HEK293 (cell line): ENCODE data around the gene CAB39.

Experiments
- CTCF ChIA-PET: fragments of 350-600 bp; formaldehyde crosslinking; extraction: SDS; loops from one replicate; lab custom pipeline; 2021; ENCODE audit warnings: antibody characterized with exemption; lab: Yijun Ruan, JAX
- POLR2A ChIA-PET: fragments of 300-600 bp; formaldehyde crosslinking; extraction: SDS; loops from one replicate; lab custom pipeline; 2020; ENCODE audit warnings: antibody characterized with exemption, inconsistent platforms; lab: Yijun Ruan, JAX
- H3K27ac ChIP-seq: fragments of 200-500 bp; sonication (Bioruptor generic); 2 replicates; pipeline ENCODE4 v1.5.1; 2014; ENCODE audit warnings: low read depth, low read length, control low read depth, inconsistent platforms; ENCODE audit errors: extremely low read depth
- H3K36me3 ChIP-seq, 2 experiments: fragments of 200-500 bp in 1 of 2; sonication (Bioruptor generic) in 1 of 2; 1 replicate in 1 of 2; 2 replicates in 1 of 2; pipeline ENCODE4 v1.5.1; 2014 to 2017; ENCODE audit warnings: inconsistent platforms in 2 of 2, low read length in 2 of 2; ENCODE audit not compliant: control insufficient read depth in 2 of 2, insufficient read depth in 1 of 2
- H3K4me1 ChIP-seq: fragments of 200-500 bp; sonication (Bioruptor generic); 2 replicates; pipeline ENCODE4 v1.5.1; 2014; ENCODE audit warnings: mild to moderate bottlenecking, low read length, inconsistent platforms; ENCODE audit not compliant: control insufficient read depth, insufficient read depth
- H3K4me3 ChIP-seq: 2 replicates; pipeline ENCODE4 v1.5.1; 2011; ENCODE audit warnings: low read depth, mild to moderate bottlenecking, control low read depth, low read length, moderate library complexity
- H3K9me3 ChIP-seq: fragments of 200-500 bp; sonication (Bioruptor generic); 2 replicates; pipeline ENCODE4 v1.5.1; 2014; ENCODE audit warnings: low read depth, low read length, inconsistent platforms; ENCODE audit not compliant: control insufficient read depth, insufficient read depth
- ATF2 ChIP-seq: fragments of 450-650 bp; formaldehyde crosslinking; IDR thresholded peaks from 2 replicates; pipeline ENCODE4 v1.5.1; 2016; ENCODE audit warnings: missing biosample characterization, missing genetic modification characterization, low read depth
- BCL11A ChIP-seq: fragments of 450-650 bp; formaldehyde crosslinking; IDR thresholded peaks from 2 replicates; pipeline ENCODE4 v1.5.1; 2016; ENCODE audit warnings: low read depth, missing biosample characterization, missing genetic modification characterization
- HOXD13 ChIP-seq: sonication (generic); formaldehyde crosslinking; IDR thresholded peaks from 2 replicates; pipeline ENCODE4 v1.8.0; 2022; ENCODE audit warnings: missing genetic modification reagents, borderline replicate concordance
- KLF10 ChIP-seq: fragments of 450-650 bp; IDR thresholded peaks from 2 replicates; pipeline ENCODE4 v1.5.1; 2018; ENCODE audit warnings: missing biosample characterization, mild to moderate bottlenecking, missing genetic modification characterization
- TRIM28 ChIP-seq: IDR thresholded peaks from 2 replicates; pipeline ENCODE4 v1.6.1; 2011; ENCODE audit warnings: low read length, control low read depth, borderline replicate concordance
- ZBTB10 ChIP-seq: fragments of 450-650 bp; formaldehyde crosslinking; IDR thresholded peaks from 2 replicates; pipeline ENCODE4 v1.5.1; 2016; ENCODE audit warnings: missing biosample characterization, missing genetic modification characterization
- ZNF112 ChIP-seq: fragments of 450-650 bp; formaldehyde crosslinking; IDR thresholded peaks from 2 replicates; pipeline ENCODE4 v1.5.0; 2017; ENCODE audit warnings: missing biosample characterization, missing genetic modification characterization
- ZNF114 ChIP-seq: fragments of 450-650 bp; formaldehyde crosslinking; IDR thresholded peaks from 2 replicates; pipeline ENCODE4 v1.5.0; 2017; ENCODE audit warnings: missing biosample characterization, missing genetic modification characterization
- ZNF133 ChIP-seq: fragments of 450-650 bp; formaldehyde crosslinking; IDR thresholded peaks from 2 replicates; pipeline ENCODE4 v1.5.1; 2016; ENCODE audit warnings: missing biosample characterization, missing genetic modification characterization
- ZNF169 ChIP-seq: fragments of 450-650 bp; formaldehyde crosslinking; IDR thresholded peaks from 2 replicates; pipeline ENCODE4 v1.5.1; 2016; ENCODE audit warnings: missing biosample characterization, missing genetic modification characterization
- ZNF211 ChIP-seq: fragments of 450-650 bp; formaldehyde crosslinking; IDR thresholded peaks from 2 replicates; pipeline ENCODE4 v1.5.1; 2016; ENCODE audit warnings: low read depth, missing biosample characterization, missing genetic modification characterization
- ZNF266 ChIP-seq: fragments of 450-650 bp; formaldehyde crosslinking; IDR thresholded peaks from 2 replicates; pipeline ENCODE4 v1.5.1; 2016; ENCODE audit warnings: missing biosample characterization, missing genetic modification characterization, low read depth
- ZNF280C ChIP-seq: fragments of 450-650 bp; formaldehyde crosslinking; IDR thresholded peaks from 2 replicates; pipeline ENCODE4 v1.5.1; 2016; ENCODE audit warnings: missing biosample characterization, missing genetic modification characterization
- ZNF530 ChIP-seq: fragments of 450-650 bp; formaldehyde crosslinking; IDR thresholded peaks from 2 replicates; pipeline ENCODE4 v1.5.1; 2016; ENCODE audit warnings: low read depth, missing biosample characterization, missing genetic modification characterization
- ZNF548 ChIP-seq: fragments of 450-650 bp; formaldehyde crosslinking; IDR thresholded peaks from 2 replicates; pipeline ENCODE4 v1.5.1; 2016; ENCODE audit warnings: missing biosample characterization, missing genetic modification characterization
- ZNF549 ChIP-seq: fragments of 450-650 bp; IDR thresholded peaks from 2 replicates; pipeline ENCODE4 v1.5.1; 2018; ENCODE audit warnings: missing biosample characterization, missing genetic modification characterization, mild to moderate bottlenecking, inconsistent platforms, moderate library complexity
- ZNF561 ChIP-seq: fragments of 450-650 bp; IDR thresholded peaks from 2 replicates; pipeline ENCODE4 v1.5.1; 2018; ENCODE audit warnings: missing biosample characterization, missing genetic modification characterization, borderline replicate concordance
- ZNF626 ChIP-seq: fragments of 450-650 bp; sonication (Bioruptor Pico); formaldehyde crosslinking; IDR thresholded peaks from 2 replicates; pipeline ENCODE4 v1.5.1; 2018; ENCODE audit warnings: missing biosample characterization, missing genetic modification characterization, inconsistent platforms
- ZNF629 ChIP-seq: fragments of 450-650 bp; formaldehyde crosslinking; IDR thresholded peaks from 2 replicates; pipeline ENCODE4 v1.5.1; 2017; ENCODE audit warnings: missing biosample characterization, missing genetic modification characterization
- ZNF658 ChIP-seq: fragments of 450-650 bp; formaldehyde crosslinking; IDR thresholded peaks from 2 replicates; pipeline ENCODE4; 2016; ENCODE audit warnings: missing biosample characterization, missing genetic modification characterization
- TF ChIP-seq, protein P1 (sequence below): fragments of 450-650 bp; IDR thresholded peaks from 2 replicates; pipeline ENCODE4 v1.5.1; 2018; ENCODE audit warnings: missing biosample characterization, mild to moderate bottlenecking, missing genetic modification characterization
- TF ChIP-seq, protein P2 (sequence below): fragments of 450-650 bp; formaldehyde crosslinking; IDR thresholded peaks from 2 replicates; pipeline ENCODE4 v1.5.1; 2016; ENCODE audit warnings: missing biosample characterization, missing genetic modification characterization
- TF ChIP-seq, protein P3 (sequence below): fragments of 450-650 bp; formaldehyde crosslinking; IDR thresholded peaks from 2 replicates; pipeline ENCODE4 v1.5.1; 2017; ENCODE audit warnings: missing biosample characterization, missing genetic modification characterization

Gene CAB39

GRCh38 chr2:230722207-230722885 lies 9.7 kb downstream of the CAB39 start:
- Histone ChIP-seq H3K4me3 (no peak overlapping the region), H3K4me1 (peaks cover 4% of the 10 kb centered on the region; the same call in 1 of the 2 replicates), H3K27ac (no peak overlapping the region), H3K36me3 (peaks cover 11 to 36% of the 10 kb centered on the region in 2 experiments; a peak in 2 of 3 replicates)
- ChIA-PET POLR2A (no interaction called here), CTCF (interaction anchor here (0.7 to 2.0 kb wide), 6 partner anchors 8 to 346 kb away, joined by 3 to 10 read pairs (median 4); partner anchors contain the start of gene CAB39)
- TF ChIP-seq HOXD13 (CRISPR knock-in tag) = no peak
- TF ChIP-seq, protein P1, sequence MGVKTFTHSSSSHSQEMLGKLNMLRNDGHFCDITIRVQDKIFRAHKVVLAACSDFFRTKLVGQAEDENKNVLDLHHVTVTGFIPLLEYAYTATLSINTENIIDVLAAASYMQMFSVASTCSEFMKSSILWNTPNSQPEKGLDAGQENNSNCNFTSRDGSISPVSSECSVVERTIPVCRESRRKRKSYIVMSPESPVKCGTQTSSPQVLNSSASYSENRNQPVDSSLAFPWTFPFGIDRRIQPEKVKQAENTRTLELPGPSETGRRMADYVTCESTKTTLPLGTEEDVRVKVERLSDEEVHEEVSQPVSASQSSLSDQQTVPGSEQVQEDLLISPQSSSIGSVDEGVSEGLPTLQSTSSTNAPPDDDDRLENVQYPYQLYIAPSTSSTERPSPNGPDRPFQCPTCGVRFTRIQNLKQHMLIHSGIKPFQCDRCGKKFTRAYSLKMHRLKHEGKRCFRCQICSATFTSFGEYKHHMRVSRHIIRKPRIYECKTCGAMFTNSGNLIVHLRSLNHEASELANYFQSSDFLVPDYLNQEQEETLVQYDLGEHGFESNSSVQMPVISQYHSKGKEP (tag by site-specific recombination) = no peak
- TF ChIP-seq ZBTB10 (tag by site-specific recombination) = no peak
- no peak for TF ChIP-seq ZNF629 (tag by site-specific recombination)
- no peak for TF ChIP-seq ZNF530 (tag by site-specific recombination)
- no peak for TF ChIP-seq BCL11A (tag by site-specific recombination)
- TF ChIP-seq ZNF549 (tag by site-specific recombination) = no peak
- TF ChIP-seq, protein P2, sequence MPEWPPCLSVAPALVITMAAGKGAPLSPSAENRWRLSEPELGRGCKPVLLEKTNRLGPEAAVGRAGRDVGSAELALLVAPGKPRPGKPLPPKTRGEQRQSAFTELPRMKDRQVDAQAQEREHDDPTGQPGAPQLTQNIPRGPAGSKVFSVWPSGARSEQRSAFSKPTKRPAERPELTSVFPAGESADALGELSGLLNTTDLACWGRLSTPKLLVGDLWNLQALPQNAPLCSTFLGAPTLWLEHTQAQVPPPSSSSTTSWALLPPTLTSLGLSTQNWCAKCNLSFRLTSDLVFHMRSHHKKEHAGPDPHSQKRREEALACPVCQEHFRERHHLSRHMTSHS (tag by site-specific recombination) = no peak
- no peak for TF ChIP-seq ZNF548
- no peak for TF ChIP-seq ZNF211 (tag by site-specific recombination)
- TF ChIP-seq TRIM28 = no peak
- TF ChIP-seq, protein P3, sequence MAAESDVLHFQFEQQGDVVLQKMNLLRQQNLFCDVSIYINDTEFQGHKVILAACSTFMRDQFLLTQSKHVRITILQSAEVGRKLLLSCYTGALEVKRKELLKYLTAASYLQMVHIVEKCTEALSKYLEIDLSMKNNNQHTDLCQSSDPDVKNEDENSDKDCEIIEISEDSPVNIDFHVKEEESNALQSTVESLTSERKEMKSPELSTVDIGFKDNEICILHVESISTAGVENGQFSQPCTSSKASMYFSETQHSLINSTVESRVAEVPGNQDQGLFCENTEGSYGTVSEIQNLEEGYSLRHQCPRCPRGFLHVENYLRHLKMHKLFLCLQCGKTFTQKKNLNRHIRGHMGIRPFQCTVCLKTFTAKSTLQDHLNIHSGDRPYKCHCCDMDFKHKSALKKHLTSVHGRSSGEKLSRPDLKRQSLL = no peak
- TF ChIP-seq ZNF626 (tag by site-specific recombination) = no peak
- TF ChIP-seq, all 188 proteins: peak for 0
- H3K9me3 ChIP-seq = no peaks in the 10 kb centered on the region

DNA sequence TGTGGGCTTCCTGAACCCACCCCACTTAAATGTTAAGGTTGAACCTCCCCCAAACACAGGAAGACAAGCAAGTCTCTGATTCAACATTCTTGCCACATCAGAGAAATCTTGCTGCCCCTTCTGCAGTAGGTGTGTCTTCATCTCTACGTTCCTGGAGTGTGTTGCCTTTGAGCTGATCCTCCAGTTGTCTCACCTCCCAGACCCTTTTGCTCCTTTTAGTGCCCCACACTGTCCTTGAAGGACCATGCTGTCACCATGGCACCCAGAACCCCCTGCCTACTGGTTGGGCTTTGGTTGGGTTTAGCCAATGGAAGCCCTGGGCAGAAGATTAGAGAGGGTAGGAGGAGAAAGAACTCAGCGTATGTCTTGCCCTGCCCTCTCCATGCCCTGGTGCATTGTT lies 10.7 kb downstream of the CAB39 start:
- CTCF ChIA-PET = interaction anchor here (2.0 kb wide), 1 partner anchor 9 kb away, joined by 5 read pairs; no protein-coding TSS in a partner anchor
- peaks cover 4% of the 10 kb centered on the region; the same call in 1 of the 2 replicates for H3K4me1 ChIP-seq
- H3K4me3 ChIP-seq = no peak overlapping the region
- no peak overlapping the region for H3K27ac ChIP-seq
- POLR2A ChIA-PET = no interaction called here
- H3K9me3 ChIP-seq = no peaks in the 10 kb centered on the region
- H3K36me3 ChIP-seq = peaks cover 12 to 36% of the 10 kb centered on the region in 2 experiments; a peak in 2 of 3 replicates
- TF ChIP-seq ZNF266 (tag by site-specific recombination) (no peak), BCL11A (tag by site-specific recombination) (no peak), ATF2 (tag by site-specific recombination) (no peak), ZNF561 (tag by site-specific recombination) (no peak), KLF10 (no peak), ZNF114 (no peak), ZNF112 (no peak), ZNF658 (tag by site-specific recombination) (no peak), ZNF280C (tag by site-specific recombination) (no peak), ZNF133 (tag by site-specific recombination) (no peak), ZNF169 (tag by site-specific recombination) (no peak)
- TF ChIP-seq, protein P3 = no peak
